ENCODE measurements around the gene GIT2.

GRCh38 chr12:110004598-110004997 lies 8.4 kb upstream of the GIT2 start:
- TF ChIP-seq POLR2A (IDR thresholded peaks at IDR 0.05; ENCODE audit: low read length): no peak
- TF ChIP-seq GATA1 (IDR thresholded peaks at IDR 0.05; ENCODE audit: low read depth, low read length): no peak

Data from erythroblast (primary cell).